AG04450 (cell line): ENCODE data around the gene KIF26A. TPM values are rescaled to one million over a fixed set of nuclear protein-coding genes. Genes with fewer than 3 reads are reported as not detected.

Experiments
- CTCF ChIA-PET: fragments of 300-600, 350-600 bp; formaldehyde crosslinking; extraction: SDS; loops from one replicate; lab custom pipeline; 2022; ENCODE audit warnings: antibody characterized with exemption, inconsistent platforms; lab: Charles Lee
- POLR2A ChIA-PET: fragments of 350-600 bp; formaldehyde crosslinking; extraction: SDS; loops from one replicate; lab custom pipeline; 2021; ENCODE audit warnings: antibody characterized with exemption, inconsistent platforms; lab: Yijun Ruan, JAX
- DNase-seq: peaks from one replicate; pipeline ENCODE4 v3.0.0-alpha.2; 2011; ENCODE audit warnings: low read depth, low spot score
- H3K27ac ChIP-seq: one replicate; pipeline ENCODE4 v1.5.1; 2012; ENCODE audit warnings: low read depth, low read length, control low read depth
- H3K27me3 ChIP-seq: one replicate; pipeline ENCODE4 v1.6.0; 2012; ENCODE audit warnings: low read length; ENCODE audit not compliant: control insufficient read depth, insufficient read depth
- H3K4me3 ChIP-seq: 2 replicates; pipeline ENCODE4 v1.5.1; 2011; ENCODE audit warnings: mild to moderate bottlenecking, low read depth, low read length, control low read depth
- H3K9me3 ChIP-seq: 2 replicates; pipeline ENCODE4 v1.5.1; 2012; ENCODE audit warnings: low read length; ENCODE audit not compliant: control insufficient read depth, insufficient read depth
- polyA plus RNA-seq: library from polyadenylated mRNA; depleted of rRNA; stranded (reverse); fragments of >200 nt; gene quantifications from 2 replicates; pipeline ENCODE4 v1.2.3, GENCODE V29; 2011
- TF ChIP-seq, protein P1 (sequence below): IDR thresholded peaks from 2 replicates; pipeline ENCODE4 v1.5.1; 2011; ENCODE audit warnings: low read depth, low read length, control low read depth, inconsistent platforms

The KIF26A gene
- polyA plus RNA-seq, 1 experiment, result not detected

DNA sequence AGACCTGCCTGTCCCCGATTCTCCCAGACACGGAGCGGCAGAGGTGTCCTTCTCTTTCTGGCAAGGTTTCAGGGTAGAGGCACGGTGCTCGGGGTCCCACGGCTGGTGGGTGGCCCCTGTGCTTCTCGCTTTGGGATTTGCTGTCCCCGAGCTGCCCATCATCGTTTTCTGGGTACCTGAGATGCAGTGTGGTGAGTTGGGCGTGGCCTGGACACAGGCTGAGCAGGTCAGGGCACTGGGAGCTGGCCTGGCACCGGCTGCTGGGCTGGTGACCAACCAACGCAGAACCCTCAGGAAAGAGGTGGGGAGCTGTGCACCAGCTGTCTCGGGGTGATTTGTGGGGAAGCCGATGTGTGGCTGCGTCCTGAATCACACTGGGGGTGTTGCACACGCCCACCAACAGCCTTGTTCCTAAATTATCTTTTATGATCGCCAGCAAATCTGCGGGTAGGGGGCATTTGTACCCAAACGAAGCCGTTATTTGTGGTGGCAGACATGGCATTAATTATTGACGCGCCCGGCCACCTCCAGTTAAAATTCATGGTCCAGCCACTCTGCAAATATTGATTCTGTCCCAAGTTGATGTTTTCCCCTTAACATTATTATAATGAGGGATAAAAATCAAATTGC is 61.0 kb downstream of the KIF26A start:
- CTCF ChIA-PET, result no interaction called here
- no peaks in the 10 kb centered on the region for H3K27me3 ChIP-seq
- no peak for DNase-seq
- H3K4me3 ChIP-seq, result no peak overlapping the region
- POLR2A ChIA-PET, result no interaction called here
- no peak overlapping the region for H3K27ac ChIP-seq
- peaks cover 76% of the 10 kb centered on the region for H3K9me3 ChIP-seq
- TF ChIP-seq, protein P1, sequence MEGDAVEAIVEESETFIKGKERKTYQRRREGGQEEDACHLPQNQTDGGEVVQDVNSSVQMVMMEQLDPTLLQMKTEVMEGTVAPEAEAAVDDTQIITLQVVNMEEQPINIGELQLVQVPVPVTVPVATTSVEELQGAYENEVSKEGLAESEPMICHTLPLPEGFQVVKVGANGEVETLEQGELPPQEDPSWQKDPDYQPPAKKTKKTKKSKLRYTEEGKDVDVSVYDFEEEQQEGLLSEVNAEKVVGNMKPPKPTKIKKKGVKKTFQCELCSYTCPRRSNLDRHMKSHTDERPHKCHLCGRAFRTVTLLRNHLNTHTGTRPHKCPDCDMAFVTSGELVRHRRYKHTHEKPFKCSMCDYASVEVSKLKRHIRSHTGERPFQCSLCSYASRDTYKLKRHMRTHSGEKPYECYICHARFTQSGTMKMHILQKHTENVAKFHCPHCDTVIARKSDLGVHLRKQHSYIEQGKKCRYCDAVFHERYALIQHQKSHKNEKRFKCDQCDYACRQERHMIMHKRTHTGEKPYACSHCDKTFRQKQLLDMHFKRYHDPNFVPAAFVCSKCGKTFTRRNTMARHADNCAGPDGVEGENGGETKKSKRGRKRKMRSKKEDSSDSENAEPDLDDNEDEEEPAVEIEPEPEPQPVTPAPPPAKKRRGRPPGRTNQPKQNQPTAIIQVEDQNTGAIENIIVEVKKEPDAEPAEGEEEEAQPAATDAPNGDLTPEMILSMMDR, result no peak

DNA sequence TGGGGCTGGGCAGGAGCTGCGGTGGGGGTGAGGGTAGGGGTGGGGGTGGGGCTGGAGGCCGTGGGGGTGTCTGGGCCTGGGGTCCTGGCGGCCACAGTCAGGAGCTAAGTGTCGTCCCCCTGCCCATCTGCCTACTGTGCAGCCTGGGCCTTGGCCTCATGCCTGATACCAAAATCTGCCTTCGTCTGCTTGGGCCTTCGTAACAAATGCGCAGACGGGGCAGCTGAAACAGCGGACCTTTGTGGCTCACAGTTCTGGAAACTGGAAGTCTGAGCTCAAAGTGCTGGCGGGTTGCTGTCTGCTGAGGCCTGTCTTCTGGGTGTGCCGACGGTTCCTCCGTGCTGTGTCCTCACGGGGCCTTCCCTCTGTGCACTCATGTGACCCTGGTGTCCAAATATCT is 61.7 kb downstream of the KIF26A start:
- Histone ChIP-seq H3K27me3 (no peaks in the 10 kb centered on the region), H3K4me3 (no peak overlapping the region), H3K9me3 (peaks cover 72% of the 10 kb centered on the region), H3K27ac (no peak overlapping the region)
- CTCF ChIA-PET, result no interaction called here
- POLR2A ChIA-PET, result no interaction called here
- no peak for DNase-seq
- TF ChIP-seq, protein P1, result no peak

DNA sequence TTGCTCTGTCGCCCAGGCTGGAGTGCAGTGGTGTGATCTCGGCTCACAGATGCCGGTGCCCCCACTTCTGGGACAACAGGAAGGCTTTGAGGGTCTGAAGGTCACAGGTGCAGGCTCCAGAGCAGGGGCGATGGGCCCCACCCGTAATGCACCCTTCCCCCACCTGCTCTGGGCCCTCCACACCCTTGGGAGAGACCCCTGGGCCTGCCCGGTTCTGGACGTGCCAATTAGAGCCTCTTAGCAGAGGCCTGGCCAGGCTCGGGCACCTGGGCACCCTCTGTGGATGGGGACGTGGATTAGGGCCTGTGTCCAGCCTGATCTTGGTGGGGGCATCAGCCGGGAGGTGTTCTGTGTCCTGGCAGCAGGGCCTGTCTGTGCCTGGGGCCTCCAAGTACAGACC is 62.2 kb downstream of the KIF26A start:
- no peaks in the 10 kb centered on the region for H3K27me3 ChIP-seq
- TF ChIP-seq, protein P1, result no peak
- H3K4me3 ChIP-seq, result no peak overlapping the region
- no peak for DNase-seq
- H3K27ac ChIP-seq, result no peak overlapping the region
- CTCF ChIA-PET, result no interaction called here
- H3K9me3 ChIP-seq, result peaks cover 72% of the 10 kb centered on the region
- POLR2A ChIA-PET, result no interaction called here

DNA sequence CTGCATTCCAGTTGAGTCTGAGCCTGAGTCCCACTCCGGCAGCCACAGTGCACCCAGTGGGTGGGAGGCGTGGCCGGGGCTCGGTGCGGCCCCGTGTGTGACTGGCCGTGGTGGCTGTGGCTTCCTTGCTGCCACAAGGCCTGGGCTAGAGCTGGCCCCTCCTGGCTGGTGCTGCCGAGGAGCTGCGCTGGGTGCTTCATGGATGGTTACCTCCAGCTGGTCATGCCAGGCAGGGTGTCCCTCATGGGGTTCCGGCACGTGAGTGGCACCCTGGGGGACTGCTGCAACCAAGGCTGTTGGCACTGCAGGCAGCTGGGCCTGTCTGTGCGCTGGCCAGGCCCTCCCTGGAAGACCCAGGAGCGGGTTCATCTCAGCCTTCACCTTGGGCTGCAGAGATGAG is 62.7 kb downstream of the KIF26A start:
- ChIA-PET CTCF (no interaction called here), POLR2A (no interaction called here)
- no peak overlapping the region for H3K4me3 ChIP-seq
- no peak for DNase-seq
- peaks cover 72% of the 10 kb centered on the region for H3K9me3 ChIP-seq
- H3K27me3 ChIP-seq, result no peaks in the 10 kb centered on the region
- TF ChIP-seq, protein P1, result no peak
- no peak overlapping the region for H3K27ac ChIP-seq

DNA sequence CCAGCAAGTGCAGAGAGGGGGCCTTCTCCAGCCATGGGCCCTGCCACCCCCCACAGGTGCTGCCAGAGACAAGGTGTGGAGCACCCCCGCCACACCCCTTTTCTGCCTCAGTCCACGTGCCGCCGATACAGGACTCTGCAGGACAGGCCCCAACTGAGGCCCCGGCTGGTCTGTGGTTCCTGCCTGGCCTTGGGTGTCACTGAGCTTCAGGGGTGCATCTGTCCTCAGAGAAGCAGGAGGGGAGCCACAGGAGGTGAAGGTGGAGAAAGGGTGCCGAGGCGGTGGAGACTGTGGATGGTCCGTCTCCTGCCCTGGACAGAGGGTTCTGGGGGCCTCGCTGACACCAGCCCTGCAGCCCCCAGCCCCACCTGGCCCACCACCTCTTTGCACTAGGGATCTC is 63.1 kb downstream of the KIF26A start:
- Histone ChIP-seq H3K9me3 (peaks cover 74% of the 10 kb centered on the region), H3K27me3 (no peaks in the 10 kb centered on the region), H3K27ac (no peak overlapping the region), H3K4me3 (no peak overlapping the region)
- POLR2A ChIA-PET, result no interaction called here
- TF ChIP-seq, protein P1, result no peak
- no peak for DNase-seq
- CTCF ChIA-PET, result no interaction called here
